Effector memory CD4-positive, alpha-beta T cell (primary cell): ENCODE results near the gene CARD11.

ENCODE experiments used
- DNase-seq, 3 donors: peaks; one replicate each; pipeline ENCODE4 v3.0.0-alpha.2; 2020
- H3K27ac ChIP-seq: 2 replicates; pipeline ENCODE4 v1.7.0; 2013; ENCODE audit warnings: mild to moderate bottlenecking, low read length, moderate library complexity; ENCODE audit not compliant: insufficient read depth, poor library complexity, severe bottlenecking
- H3K27me3 ChIP-seq: replicated peaks from 2 replicates; pipeline ENCODE4 v1.7.0; 2013; ENCODE audit warnings: mild to moderate bottlenecking, low read length; ENCODE audit not compliant: insufficient read depth, control insufficient read depth, poor library complexity, severe bottlenecking
- H3K36me3 ChIP-seq: 2 replicates; pipeline ENCODE4 v1.7.0; 2013; ENCODE audit warnings: mild to moderate bottlenecking, low read length, moderate library complexity; ENCODE audit not compliant: control insufficient read depth, insufficient read depth
- H3K4me1 ChIP-seq: 2 replicates; pipeline ENCODE4 v1.7.0; 2013; ENCODE audit warnings: low read length, mild to moderate bottlenecking; ENCODE audit not compliant: control insufficient read depth, insufficient read depth, poor library complexity, severe bottlenecking
- H3K4me3 ChIP-seq: 2 replicates; pipeline ENCODE4 v1.7.0; 2013; ENCODE audit warnings: low read length, low read depth, mild to moderate bottlenecking; ENCODE audit not compliant: insufficient read depth, poor library complexity, severe bottlenecking
- H3K9me3 ChIP-seq: 2 replicates; pipeline ENCODE4 v1.7.0; 2013; ENCODE audit warnings: mild to moderate bottlenecking, low read length, moderate library complexity; ENCODE audit not compliant: control insufficient read depth

CARD11 gene

DNA sequence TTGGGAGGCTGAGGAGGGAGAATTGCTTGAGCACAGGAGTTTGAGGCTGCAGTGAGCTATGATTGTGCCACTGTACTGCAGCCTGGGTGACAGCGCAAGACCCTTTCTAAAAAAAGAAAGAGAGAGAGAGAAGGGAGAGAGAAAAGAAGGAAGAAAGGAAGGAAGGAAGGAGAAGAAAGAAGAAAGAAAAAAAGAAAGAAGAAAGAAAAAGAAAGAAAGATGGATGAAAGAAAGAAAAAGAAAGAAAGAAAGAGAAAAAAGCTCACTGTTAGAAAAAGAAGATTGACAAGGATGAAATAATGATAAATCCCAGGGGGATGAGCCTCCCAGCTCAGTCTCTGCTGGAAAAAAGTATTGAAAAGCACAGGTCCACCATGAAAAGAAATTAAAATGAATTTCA is 22.8 kb upstream of the CARD11 start:
- Histone ChIP-seq H3K4me3 (no peak overlapping the region), H3K36me3 (no peaks in the 10 kb centered on the region), H3K27me3 (no peaks in the 10 kb centered on the region), H3K27ac (no peak overlapping the region), H3K4me1 (peaks cover 59% of the 10 kb centered on the region), H3K9me3 (no peaks in the 10 kb centered on the region)
- no peak for DNase-seq

DNA sequence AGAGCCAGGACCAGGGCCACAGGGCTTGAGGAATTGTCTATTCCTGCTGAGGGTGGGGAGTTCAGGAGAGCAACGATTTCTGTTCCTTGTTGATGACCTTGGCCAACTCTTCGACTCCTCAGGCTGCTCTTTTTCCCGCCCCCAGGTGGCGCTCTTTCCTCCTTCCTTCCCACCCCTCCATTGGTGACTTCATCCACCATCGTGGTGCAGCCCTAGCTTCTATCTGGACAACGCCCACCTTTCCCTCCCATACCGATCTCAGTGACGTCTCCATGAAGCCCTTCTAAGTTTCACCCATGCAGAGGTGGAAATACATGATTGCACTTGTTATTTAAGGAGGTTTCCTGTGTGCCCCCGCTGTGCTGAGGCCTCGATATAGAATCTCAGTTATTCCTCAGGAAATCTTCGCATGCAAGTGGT is 22.1 kb upstream of the CARD11 start:
- Histone ChIP-seq H3K9me3 (no peaks in the 10 kb centered on the region), H3K27ac (peak overlapping the region; percentile 6), H3K4me1 (peaks cover 59% of the 10 kb centered on the region), H3K36me3 (no peaks in the 10 kb centered on the region), H3K4me3 (no peak overlapping the region), H3K27me3 (no peaks in the 10 kb centered on the region)
- peak; percentile 16 to 43 (median 29) for DNase-seq

DNA sequence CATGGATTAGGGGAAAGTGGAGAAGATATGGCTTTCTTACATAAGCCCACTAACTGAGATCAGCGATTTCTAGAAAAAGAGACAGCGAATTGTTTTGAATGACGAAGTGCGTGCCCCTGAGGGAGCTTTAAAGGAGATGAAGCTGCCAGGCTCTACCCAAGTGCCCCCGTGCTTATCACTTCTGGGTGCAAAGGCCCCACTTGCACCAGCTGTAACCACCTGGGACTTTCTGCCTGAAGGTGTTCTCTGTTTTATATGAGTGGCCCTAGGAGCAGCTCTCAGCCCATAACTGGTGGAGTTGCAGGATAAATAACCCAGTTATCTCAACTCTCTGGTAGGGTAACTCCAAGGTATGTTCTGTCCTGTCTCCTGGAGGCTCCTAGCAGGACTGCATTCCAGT is 20.4 kb upstream of the CARD11 start:
- no peaks in the 10 kb centered on the region for H3K36me3 ChIP-seq
- H3K27ac ChIP-seq = no peak overlapping the region
- peaks cover 46% of the 10 kb centered on the region for H3K4me1 ChIP-seq
- no peaks in the 10 kb centered on the region for H3K9me3 ChIP-seq
- H3K4me3 ChIP-seq = no peak overlapping the region
- DNase-seq = no peak
- no peaks in the 10 kb centered on the region for H3K27me3 ChIP-seq

GRCh38 chr7:3063016-3063753 is 19.5 kb upstream of the CARD11 start:
- peaks cover 37% of the 10 kb centered on the region for H3K4me1 ChIP-seq
- peak overlapping the region; percentile 27 for H3K4me3 ChIP-seq
- H3K36me3 ChIP-seq = no peaks in the 10 kb centered on the region
- peak overlapping the region; percentile 36 for H3K27ac ChIP-seq
- H3K27me3 ChIP-seq = no peaks in the 10 kb centered on the region
- DNase-seq = peak; percentile 31 to 44 (median 39)
- H3K9me3 ChIP-seq = no peaks in the 10 kb centered on the region

DNA sequence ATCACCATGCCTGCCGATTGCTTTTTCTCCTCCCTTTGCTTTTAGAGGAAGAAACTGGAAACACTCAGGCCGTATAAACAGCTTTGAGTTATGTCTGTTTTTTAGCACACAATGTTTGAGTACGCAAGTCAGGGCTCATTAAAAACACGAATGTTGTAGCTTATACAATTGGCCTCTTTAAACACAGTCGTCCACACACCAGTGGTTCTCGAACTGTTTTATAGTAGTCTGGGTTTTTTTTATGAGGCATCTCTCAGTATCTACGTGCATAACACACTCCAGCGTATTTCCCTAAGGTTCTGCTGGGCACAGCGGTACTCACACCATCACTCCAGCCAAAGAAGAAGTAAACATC is 13.4 kb upstream of the CARD11 start:
- Histone ChIP-seq H3K27ac (no peak overlapping the region), H3K4me1 (no peaks in the 10 kb centered on the region), H3K27me3 (no peaks in the 10 kb centered on the region), H3K4me3 (no peak overlapping the region), H3K36me3 (no peaks in the 10 kb centered on the region), H3K9me3 (peaks cover 6% of the 10 kb centered on the region)
- DNase-seq = no peak

DNA sequence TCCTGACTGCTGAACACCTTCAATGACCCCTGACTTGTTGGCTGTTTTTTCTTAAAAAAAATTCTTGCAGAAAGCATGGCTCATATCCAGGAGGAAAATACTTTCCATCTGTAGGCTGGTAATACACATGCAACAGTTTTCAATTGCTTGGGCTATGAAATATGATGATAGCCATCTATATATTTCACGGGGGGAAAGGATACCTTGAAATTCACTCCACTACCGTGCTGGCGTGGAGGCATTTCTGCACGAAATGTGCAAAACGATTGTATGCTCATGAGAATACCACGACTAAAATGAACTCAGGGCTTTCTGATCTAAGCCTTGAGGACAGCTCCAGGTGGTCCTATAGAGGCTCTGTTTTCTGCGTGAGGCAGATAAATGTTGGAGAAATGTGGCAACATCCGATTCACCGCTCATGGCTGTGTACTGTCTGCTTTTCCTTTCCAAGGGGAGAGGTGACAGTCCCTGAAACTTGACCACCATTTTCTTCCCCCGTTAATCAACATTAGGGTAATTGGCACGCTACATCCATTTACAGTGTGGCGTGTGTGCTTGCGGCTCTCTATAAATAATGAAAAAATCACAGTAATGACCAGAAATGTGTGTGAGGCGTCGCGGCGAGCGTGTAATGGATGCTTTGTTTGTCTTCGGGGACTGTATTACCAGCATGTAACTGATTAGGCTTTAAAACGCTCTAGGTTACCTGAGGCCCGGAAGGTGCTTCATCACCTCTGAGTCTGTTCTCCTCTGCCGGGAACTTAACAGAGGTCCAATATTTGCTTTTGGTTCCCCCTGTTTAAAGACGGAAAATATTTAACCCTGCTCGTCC is 12.8 kb upstream of the CARD11 start:
- Histone ChIP-seq H3K36me3 (no peaks in the 10 kb centered on the region), H3K9me3 (peaks cover 6% of the 10 kb centered on the region), H3K4me3 (no peak overlapping the region), H3K27ac (no peak overlapping the region), H3K4me1 (no peaks in the 10 kb centered on the region), H3K27me3 (no peaks in the 10 kb centered on the region)
- DNase-seq = no peak

- Histone ChIP-seq H3K27me3 (no peaks in the 10 kb centered on the region), H3K27ac (no peak overlapping the region), H3K36me3 (no peaks in the 10 kb centered on the region), H3K4me3 (no peak overlapping the region), H3K9me3 (peaks cover 6% of the 10 kb centered on the region), H3K4me1 (no peaks in the 10 kb centered on the region)
- DNase-seq = no peak
Observed at GRCh38 chr7:3055626-3056025, 12.0 kb upstream of the CARD11 start.

DNA sequence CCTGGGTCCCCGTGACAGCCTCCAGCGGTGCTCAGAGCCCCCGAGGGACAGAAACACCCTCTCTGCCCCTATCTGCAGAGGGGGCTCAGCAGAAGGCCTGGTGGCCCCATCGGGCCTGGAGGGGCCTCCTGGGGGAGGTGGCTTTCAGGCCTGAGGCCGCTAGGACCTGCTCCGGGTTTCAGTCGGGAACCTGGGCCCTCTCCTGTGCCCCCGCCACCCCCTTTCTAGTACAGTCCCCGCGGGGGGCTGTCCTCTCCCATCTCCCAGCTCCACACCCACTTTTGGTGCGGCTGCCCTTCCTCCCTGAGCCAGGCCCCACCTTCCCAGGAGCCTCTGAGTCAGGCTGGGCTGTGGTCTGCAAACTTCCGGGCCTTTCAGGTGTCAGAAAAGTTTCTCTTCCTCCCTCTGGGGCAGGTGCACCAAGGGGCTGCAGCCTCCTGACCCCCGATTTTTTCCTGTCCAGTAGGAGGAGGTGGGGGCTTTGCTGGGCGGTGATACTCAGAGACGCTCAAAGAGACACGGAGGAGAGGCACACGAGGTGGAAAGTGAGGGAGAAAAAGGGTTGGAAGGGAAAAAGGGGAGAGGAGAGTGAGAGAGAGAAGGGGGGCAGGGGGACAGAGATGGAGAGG is 692 bp downstream of the CARD11 start:
- H3K9me3 ChIP-seq = no peaks in the 10 kb centered on the region
- peak; percentile 59 to 64 (median 60) for DNase-seq
- H3K4me3 ChIP-seq = peak overlapping the region; percentile 97
- H3K27ac ChIP-seq = peak overlapping the region; percentile 97
- H3K4me1 ChIP-seq = peaks cover 54% of the 10 kb centered on the region
- H3K27me3 ChIP-seq = no peaks in the 10 kb centered on the region
- H3K36me3 ChIP-seq = no peaks in the 10 kb centered on the region

DNA sequence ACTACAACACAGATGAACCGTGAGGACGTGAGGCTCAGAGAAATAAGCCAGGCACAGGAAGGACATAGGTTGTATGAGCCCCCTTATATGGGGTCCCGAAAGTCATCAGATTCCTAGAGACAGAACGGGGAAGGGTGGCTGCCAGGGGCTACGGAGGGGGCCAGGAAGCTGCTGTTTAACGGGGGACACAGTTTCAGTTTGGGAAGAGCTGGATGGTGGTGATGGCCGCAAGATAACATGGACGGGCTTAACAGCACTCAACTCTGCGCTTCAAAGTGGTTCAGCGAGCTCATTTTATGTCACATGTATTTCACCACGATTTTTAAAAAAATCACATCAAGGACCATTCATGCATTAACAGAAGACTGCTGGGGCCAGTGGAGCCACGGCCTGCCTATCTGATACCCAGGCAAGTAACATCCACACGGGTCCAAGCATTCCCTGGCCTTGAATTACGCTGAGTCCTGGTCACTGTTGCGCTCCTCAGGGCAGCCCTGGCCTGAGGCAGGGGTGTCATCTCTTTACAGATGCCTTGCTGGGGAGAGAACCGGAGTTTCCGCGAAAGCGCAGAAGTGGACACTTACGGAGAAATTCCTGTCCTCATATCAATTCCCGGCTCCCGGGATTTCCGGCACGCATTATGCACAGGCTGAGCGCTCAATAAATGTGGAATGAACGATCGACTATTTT is 1.5 kb downstream of the CARD11 start:
- Histone ChIP-seq H3K27me3 (no peaks in the 10 kb centered on the region), H3K4me3 (peak overlapping the region; percentile 97), H3K27ac (peak overlapping the region; percentile 97), H3K4me1 (peaks cover 54% of the 10 kb centered on the region), H3K36me3 (no peaks in the 10 kb centered on the region), H3K9me3 (no peaks in the 10 kb centered on the region)
- DNase-seq = no peak
